Smooth muscle cell (in vitro differentiated cells): ENCODE results near the gene CCDC158. TPM values are rescaled to one million over a fixed set of nuclear protein-coding genes. Genes with fewer than 3 reads are reported as not detected.

Experiments
- DNase-seq: peaks from one replicate; lab custom pipeline; 2025; ENCODE audit not compliant: unreplicated experiment; lab: John Stamatoyannopoulos, UW
- H2AFZ ChIP-seq: fragments of 200-600 bp; sonication (generic); 2 replicates; pipeline ENCODE4 v1.6.0; 2016; ENCODE audit warnings: antibody characterized with exemption, low read depth, mild to moderate bottlenecking
- H3F3A ChIP-seq: fragments of 200-600 bp; sonication (generic); 2 replicates; pipeline ENCODE4 v1.6.0; 2017; ENCODE audit warnings: antibody characterized with exemption, low read depth
- H3K27ac ChIP-seq: fragments of 200-600 bp; sonication (generic); 2 replicates; pipeline ENCODE4 v1.5.1; 2016; ENCODE audit warnings: low read depth, mild to moderate bottlenecking
- H3K27me3 ChIP-seq: fragments of 200-600 bp; sonication (generic); 2 replicates; pipeline ENCODE4 v1.6.1; 2016; ENCODE audit warnings: low read depth, mild to moderate bottlenecking
- H3K36me3 ChIP-seq: fragments of 200-600 bp; sonication (generic); 2 replicates; pipeline ENCODE4 v1.5.1; 2016; ENCODE audit warnings: low read depth
- H3K4me1 ChIP-seq: fragments of 200-600 bp; sonication (generic); 2 replicates; pipeline ENCODE4 v1.5.1; 2016; ENCODE audit warnings: low read depth
- H3K4me2 ChIP-seq: fragments of 200-600 bp; sonication (generic); 2 replicates; pipeline ENCODE4 v1.6.0; 2016; ENCODE audit warnings: mild to moderate bottlenecking
- H3K4me3 ChIP-seq: fragments of 200-600 bp; sonication (generic); 2 replicates; pipeline ENCODE4 v1.5.1; 2016; ENCODE audit warnings: mild to moderate bottlenecking
- H3K79me2 ChIP-seq: fragments of 200-600 bp; sonication (generic); 2 replicates; pipeline ENCODE4 v1.6.0; 2016; ENCODE audit warnings: low read depth, mild to moderate bottlenecking
- H3K9ac ChIP-seq: fragments of 200-600 bp; sonication (generic); 2 replicates; pipeline ENCODE4 v1.6.0; 2016; ENCODE audit warnings: low read depth
- H3K9me3 ChIP-seq: fragments of 200-600 bp; sonication (generic); replicated peaks from 2 replicates; pipeline ENCODE4 v1.5.1; 2016; ENCODE audit warnings: low read depth
- H4K20me1 ChIP-seq: fragments of 200-600 bp; sonication (generic); 2 replicates; pipeline ENCODE4 v1.6.0; 2016; ENCODE audit warnings: low read depth
- CTCF ChIP-seq: fragments of 200-600 bp; sonication (generic); IDR thresholded peaks from 2 replicates; pipeline ENCODE4 v1.5.1; 2017; ENCODE audit warnings: borderline replicate concordance, mild to moderate bottlenecking, antibody characterized with exemption; ENCODE audit not compliant: insufficient read depth, poor library complexity, severe bottlenecking
- WGBS: methylation state at CpG from one replicate; pipeline ENCODE4 v1.1.7; 2016; ENCODE audit warnings: low lambda C conversion rate; 5-methylcytosine and 5-hydroxymethylcytosine counted together
- polyA plus RNA-seq: library from polyadenylated mRNA; unstranded; fragments of >200 nt; fragmentation: Nextera tagmentation; extraction: Ambion mirVana; gene quantifications from 2 replicates; pipeline ENCODE4 v1.2.1, GENCODE V29; 2016
- total RNA-seq: library from RNA; depleted of rRNA; stranded (reverse); fragments of >200 nt; gene quantifications from 2 replicates; pipeline ENCODE4 v1.2.3, GENCODE V29; 2014

Gene CCDC158
- total RNA-seq (not detected in 2 replicates), polyA plus RNA-seq (not detected in 2 replicates)

GRCh38 chr4:76420762-76421581 lies at the start of gene CCDC158:
Gene CCDC158, minus strand, starts transcription at chr4:76421141. Its CDS starts 17,934 bp downstream, at chr4:76403207.
- Histone ChIP-seq H3K27me3 (no peaks in the 10 kb centered on the region), H3K9ac (no peak within 1 kb of the TSS), H3K4me2 (no peak within 1 kb of the TSS), H2AFZ (no peak within 1 kb of the TSS), H3F3A (no peaks in the 10 kb centered on the region), H3K79me2 (no peaks in the 10 kb centered on the region), H4K20me1 (no peaks in the 10 kb centered on the region), H3K4me3 (no peak within 1 kb of the TSS), H3K27ac (no peak within 1 kb of the TSS), H3K36me3 (no peaks in the 10 kb centered on the region), H3K4me1 (no peaks in the 10 kb centered on the region), H3K9me3 (no peaks in the 10 kb centered on the region)
- TF ChIP-seq CTCF = no peak
- no peak for DNase-seq
- WGBS = 97% methylated on average over 50 of the region's 79 CpGs

GRCh38 chr4:76470532-76470931 lies 49.6 kb upstream of the CCDC158 start:
- no peaks in the 10 kb centered on the region for H3K79me2 ChIP-seq
- no peaks in the 10 kb centered on the region for H3K9me3 ChIP-seq
- H4K20me1 ChIP-seq = no peaks in the 10 kb centered on the region
- DNase-seq = no peak
- no peak overlapping the region for H3K27ac ChIP-seq
- no peaks in the 10 kb centered on the region for H3F3A ChIP-seq
- no peak for TF ChIP-seq CTCF
- H2AFZ ChIP-seq = no peak overlapping the region
- H3K4me3 ChIP-seq = no peak overlapping the region
- 75% methylated on average over 1 of the region's 1 CpG for WGBS
- no peak overlapping the region for H3K9ac ChIP-seq
- H3K4me2 ChIP-seq = no peak overlapping the region
- no peaks in the 10 kb centered on the region for H3K36me3 ChIP-seq
- H3K4me1 ChIP-seq = peaks cover 7% of the 10 kb centered on the region
- no peaks in the 10 kb centered on the region for H3K27me3 ChIP-seq

- H4K20me1 ChIP-seq = no peaks in the 10 kb centered on the region
- H3K27me3 ChIP-seq = no peaks in the 10 kb centered on the region
- no peak overlapping the region for H3K4me3 ChIP-seq
- no peak overlapping the region for H3K9ac ChIP-seq
- H3K4me1 ChIP-seq = peaks cover 4% of the 10 kb centered on the region
- DNase-seq = no peak
- H3K9me3 ChIP-seq = no peaks in the 10 kb centered on the region
- no peak overlapping the region for H2AFZ ChIP-seq
- TF ChIP-seq CTCF = no peak
- no peaks in the 10 kb centered on the region for H3F3A ChIP-seq
- no peak overlapping the region for H3K4me2 ChIP-seq
- H3K27ac ChIP-seq = no peak overlapping the region
- H3K36me3 ChIP-seq = no peaks in the 10 kb centered on the region
- no peaks in the 10 kb centered on the region for H3K79me2 ChIP-seq
Measured at GRCh38 chr4:76470064-76470463, 49.1 kb upstream of the CCDC158 start.

- Histone ChIP-seq H2AFZ (no peak overlapping the region), H3F3A (no peaks in the 10 kb centered on the region), H3K4me3 (no peak overlapping the region), H3K36me3 (no peaks in the 10 kb centered on the region), H3K9me3 (no peaks in the 10 kb centered on the region), H4K20me1 (no peaks in the 10 kb centered on the region), H3K9ac (no peak overlapping the region), H3K4me2 (no peak overlapping the region), H3K4me1 (peaks cover 29% of the 10 kb centered on the region), H3K27ac (no peak overlapping the region), H3K79me2 (no peaks in the 10 kb centered on the region), H3K27me3 (no peaks in the 10 kb centered on the region)
- 96% methylated on average over 2 of the region's 2 CpGs for WGBS
- DNase-seq = no peak
- TF ChIP-seq CTCF = no peak
Measured at GRCh38 chr4:76463568-76463967, 42.6 kb upstream of the CCDC158 start.
